CD4-positive, alpha-beta T cell treated with Interleukin-17A for 4 hours (primary cell): Measurements from ENCODE around the gene IL9R.
A peak's percentile ranks its signal among the peaks of the same experiment; 100 is the strongest.
"Not testable (repeated sequence)": the region's sequence is repeated elsewhere in the genome, so short reads cannot be mapped to it uniquely, and the experiment has no call there.

ENCODE experiments used
- DNase-seq: peaks from one replicate; pipeline ENCODE4 v3.0.0-alpha.2; 2020; ENCODE audit warnings: mixed read lengths

The IL9R gene

GRCh38 chrX:155999751-156000150 is 2.3 kb downstream of the IL9R start:
- not testable (repeated sequence) for DNase-seq

DNA sequence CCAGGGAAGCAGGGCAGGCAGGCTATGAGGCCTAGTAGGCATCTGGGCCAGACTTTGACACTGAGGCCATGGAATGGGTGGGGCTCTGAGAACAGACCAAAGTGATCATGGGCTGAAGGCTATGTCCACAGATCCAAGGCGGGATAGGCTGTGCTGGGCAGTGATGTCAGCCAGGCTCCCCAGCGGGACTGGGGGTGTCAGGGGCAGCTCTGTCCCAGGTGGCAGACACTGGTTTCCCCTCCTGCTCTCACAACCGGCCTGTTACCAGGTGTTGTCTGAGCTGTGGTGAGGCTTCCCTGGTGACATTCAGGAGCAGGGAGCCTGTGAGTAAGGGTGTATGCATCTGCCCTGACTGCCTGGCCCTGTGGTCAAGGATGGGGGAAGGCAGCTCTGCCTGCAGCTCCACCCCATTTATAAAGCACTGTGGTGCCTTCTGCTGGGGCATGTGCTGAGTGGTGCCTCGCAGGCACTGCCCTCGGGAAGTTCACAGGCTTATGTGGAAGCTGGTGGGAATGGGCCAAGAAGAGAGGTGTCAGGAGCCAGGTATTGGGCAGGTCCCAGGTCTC is 2.9 kb downstream of the IL9R start:
- peak; percentile 2 for DNase-seq

GRCh38 chrX:156001001-156001666 is 3.6 kb downstream of the IL9R start:
- no peak for DNase-seq

DNA sequence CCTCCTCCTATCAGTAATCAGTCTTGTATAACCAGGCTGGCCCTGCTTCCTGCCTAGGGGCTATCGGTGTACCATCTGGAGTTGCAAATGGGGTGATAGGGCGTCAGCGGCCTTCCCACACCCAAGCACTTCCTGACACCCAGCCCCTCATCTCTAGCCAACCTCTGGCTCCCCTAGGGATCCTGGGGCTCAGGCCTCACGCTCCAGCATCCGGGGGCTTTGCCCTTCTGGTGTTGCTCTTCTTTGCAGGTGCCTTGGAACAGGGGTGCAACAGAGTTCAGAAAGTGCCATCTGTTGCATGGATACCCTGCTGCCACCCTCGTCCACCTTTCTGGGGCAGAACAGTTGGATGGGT is 4.1 kb downstream of the IL9R start:
- peak; percentile 19 for DNase-seq

GRCh38 chrX:156002507-156002906 is 5.0 kb downstream of the IL9R start:
- peak; percentile 2 for DNase-seq

GRCh38 chrX:156003486-156004185 is 6.1 kb downstream of the IL9R start:
- peak; percentile 3 for DNase-seq

DNA sequence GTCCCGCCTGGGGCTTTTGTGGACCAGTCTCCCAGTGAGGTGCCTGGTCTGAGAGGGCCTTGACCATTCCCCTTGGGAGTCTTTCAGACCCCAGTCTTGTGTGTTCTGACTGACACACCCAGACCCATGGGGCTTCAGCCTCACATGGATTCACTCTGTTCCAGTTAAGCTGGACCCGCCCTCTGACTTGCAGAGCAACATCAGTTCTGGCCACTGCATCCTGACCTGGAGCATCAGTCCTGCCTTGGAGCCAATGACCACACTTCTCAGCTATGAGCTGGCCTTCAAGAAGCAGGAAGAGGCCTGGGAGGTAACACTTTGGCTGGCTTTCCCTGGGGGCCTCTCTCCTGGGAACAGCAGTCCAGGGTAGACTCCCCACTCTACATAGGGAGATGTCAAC is 6.8 kb downstream of the IL9R start:
- DNase-seq: no peak

DNA sequence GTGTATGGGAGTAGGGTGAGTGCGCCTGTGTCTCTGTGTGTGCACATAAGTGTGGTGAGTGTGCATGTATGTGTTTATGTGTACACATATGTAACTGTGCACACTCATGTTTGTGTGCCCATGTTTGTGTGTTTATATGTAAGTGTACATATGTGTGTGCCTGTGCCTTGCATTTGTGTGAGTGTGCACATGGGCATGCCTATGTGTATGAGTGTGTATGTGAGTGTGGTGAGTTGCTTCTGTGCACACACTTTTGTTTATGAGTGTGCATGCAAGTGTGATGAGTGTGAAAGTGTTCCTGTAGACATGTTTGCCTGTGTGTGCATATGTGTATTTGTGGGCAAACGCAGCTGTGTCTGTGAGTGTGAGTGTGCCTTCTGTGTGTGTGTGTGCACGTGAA is 7.2 kb downstream of the IL9R start:
- DNase-seq: no peak

GRCh38 chrX:156005144-156005543 is 7.6 kb downstream of the IL9R start:
- DNase-seq: no peak

- not testable (repeated sequence) for DNase-seq
Measured at GRCh38 chrX:156006468-156006867, 9.0 kb downstream of the IL9R start.

- not testable (repeated sequence) for DNase-seq
Measured at GRCh38 chrX:156008379-156008778, 10.9 kb downstream of the IL9R start.

DNA sequence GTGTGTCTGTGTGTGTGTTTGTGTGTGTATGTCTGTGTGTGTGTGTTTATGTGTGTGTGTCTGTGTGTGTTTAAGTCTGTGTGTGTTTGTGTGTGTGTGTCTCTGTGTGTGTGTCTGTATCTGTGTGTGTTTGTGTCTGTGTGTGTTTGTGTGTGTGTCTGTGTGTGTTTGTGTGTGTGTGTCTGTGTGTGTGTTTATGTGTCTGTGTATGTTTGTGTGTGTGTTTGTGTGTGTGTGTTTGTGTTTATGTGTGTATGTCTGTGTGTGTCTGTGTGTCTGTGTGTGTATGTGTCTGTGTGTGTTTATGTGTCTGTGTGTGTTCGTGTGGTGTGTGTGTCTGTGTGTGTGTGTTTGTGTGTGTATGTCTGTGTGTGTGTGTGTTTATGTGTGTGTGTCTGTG is 11.4 kb downstream of the IL9R start:
- DNase-seq: no peak

GRCh38 chrX:156009691-156010090 is 12.2 kb downstream of the IL9R start:
- DNase-seq: not testable (repeated sequence)

GRCh38 chrX:156013286-156013953 is 15.9 kb downstream of the IL9R start:
- not testable (repeated sequence) for DNase-seq

DNA sequence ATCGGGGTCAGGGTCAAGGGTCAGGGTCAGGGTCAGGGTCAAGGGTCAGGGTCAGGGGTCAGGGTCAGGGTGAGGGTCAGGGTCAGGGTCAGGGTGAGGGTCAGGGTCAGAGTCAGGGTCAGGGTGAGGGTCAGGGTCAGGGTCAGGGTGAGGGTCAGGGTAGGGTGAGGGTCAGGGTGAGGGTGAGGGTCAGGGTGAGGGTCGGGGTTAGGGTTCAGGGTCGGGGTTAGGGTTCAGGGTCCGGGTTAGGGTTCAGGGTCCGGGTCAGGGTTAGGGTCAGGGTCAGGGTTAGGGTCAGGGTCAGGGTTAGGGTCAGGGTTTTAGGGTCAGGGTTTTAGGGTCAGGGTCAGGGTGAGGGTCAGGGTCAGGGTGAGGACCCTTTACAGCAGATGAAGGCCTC is 22.4 kb downstream of the IL9R start:
- DNase-seq: not testable (repeated sequence)

DNA sequence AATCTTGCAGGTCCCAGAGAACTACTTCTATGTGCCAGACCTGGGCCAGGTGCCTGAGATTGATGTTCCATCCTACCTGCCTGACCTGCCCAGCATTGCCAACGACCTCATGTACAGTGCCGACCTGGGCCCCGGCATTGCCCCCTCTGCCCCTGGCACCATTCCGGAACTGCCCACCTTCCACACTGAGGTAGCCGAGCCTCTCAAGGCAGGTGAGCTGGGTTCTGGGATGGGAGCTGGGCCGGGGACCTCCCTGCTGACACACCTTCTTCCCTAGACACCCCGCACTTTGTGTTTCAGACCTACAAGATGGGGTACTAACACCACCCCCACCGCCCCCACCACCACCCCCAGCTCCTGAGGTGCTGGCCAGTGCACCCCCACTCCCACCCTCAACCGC is 25.5 kb downstream of the IL9R start:
- DNase-seq: not testable (repeated sequence)

GRCh38 chrX:156024949-156025492 is 27.5 kb downstream of the IL9R start:
- not testable (repeated sequence) for DNase-seq

- not testable (repeated sequence) for DNase-seq
Measured at GRCh38 chrX:156028653-156029237, 31.2 kb downstream of the IL9R start.

GRCh38 chrX:156029296-156029695 is 31.8 kb downstream of the IL9R start:
- not testable (repeated sequence) for DNase-seq

GRCh38 chrX:156029707-156030442 is 32.4 kb downstream of the IL9R start:
- DNase-seq: not testable (repeated sequence)

DNA sequence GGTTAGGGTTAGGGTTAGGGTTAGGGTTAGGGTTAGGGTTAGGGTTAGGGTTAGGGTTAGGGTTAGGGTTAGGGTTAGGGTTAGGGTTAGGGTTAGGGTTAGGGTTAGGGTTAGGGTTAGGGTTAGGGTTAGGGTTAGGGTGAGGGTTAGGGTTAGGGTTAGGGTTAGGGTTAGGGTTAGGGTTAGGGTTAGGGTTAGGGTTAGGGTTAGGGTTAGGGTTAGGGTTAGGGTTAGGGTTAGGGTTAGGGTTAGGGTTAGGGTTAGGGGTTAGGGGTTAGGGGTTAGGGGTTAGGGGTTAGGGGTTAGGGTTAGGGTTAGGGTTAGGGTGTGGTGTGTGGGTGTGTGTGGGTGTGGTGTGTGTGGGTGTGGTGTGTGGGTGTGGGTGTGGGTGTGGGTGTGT is 33.0 kb downstream of the IL9R start:
- not testable (repeated sequence) for DNase-seq
